ENCODE data around the gene WDR5. TPM values are rescaled to one million over a fixed set of nuclear protein-coding genes. Genes with fewer than 3 reads are reported as not detected.
"Not testable (repeated sequence)": the region's sequence is repeated elsewhere in the genome, so short reads cannot be mapped to it uniquely, and the experiment has no call there.

The WDR5 gene
- total RNA-seq, 1 experiment from 2014 or later = 51.7 TPM

DNA sequence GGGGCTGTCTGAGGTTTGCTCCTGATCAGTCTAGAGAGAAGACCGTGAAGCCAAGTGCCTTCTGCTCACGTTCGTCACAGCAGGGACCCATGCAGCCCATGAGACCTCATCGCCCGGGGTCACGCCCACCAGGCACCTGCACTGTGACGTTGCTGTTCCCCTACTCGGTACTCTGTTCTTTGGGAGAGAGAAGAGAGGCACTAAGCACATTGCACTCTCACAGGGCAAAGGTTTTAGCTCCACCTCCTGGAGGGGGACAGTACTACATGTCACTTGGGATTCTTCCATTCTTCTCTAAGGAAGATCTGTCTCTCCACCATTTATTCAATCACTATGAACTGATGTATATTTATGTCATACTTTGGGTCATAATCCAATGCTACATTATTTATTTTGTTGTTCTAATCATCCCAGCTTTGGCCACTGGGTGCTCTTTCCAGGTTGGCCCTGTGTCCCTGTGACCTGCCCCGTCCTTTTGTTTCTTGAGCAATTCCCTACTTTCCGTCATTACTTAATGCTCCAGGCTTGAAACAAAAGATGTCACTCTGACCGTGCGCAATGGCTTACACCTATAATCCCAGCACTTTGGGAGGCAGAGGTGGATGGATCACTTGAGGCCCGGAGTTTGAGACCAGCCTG, 36.6 kb upstream of the WDR5 start:
- peaks cover 12% of the 10 kb centered on the region for H3K27me3 Mint-ChIP-seq (ENCODE audit: insufficient read depth, unreplicated experiment)
- DNase-seq = peak; percentile 49 to 69

DNA sequence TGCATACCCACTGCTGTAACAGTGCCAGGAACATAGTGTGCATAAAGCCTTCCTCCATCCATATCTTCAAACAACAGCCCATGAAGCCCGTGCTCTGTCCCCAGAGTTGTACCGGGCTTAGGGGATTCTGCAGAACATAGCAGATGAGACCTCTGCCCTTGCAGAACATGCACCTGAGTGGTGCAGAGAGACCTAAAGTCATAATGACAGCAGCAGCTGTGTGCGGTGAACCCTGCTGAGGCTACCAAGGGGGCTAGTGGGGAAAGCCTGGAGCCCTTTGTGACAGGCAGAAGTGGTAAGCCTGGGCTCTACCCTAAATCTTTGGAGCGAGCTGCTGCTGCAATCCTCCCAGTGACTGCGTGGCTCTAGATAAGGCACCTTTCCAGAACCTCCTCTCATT, 35.8 kb upstream of the WDR5 start:
- Histone ChIP-seq H3K9me3 (no peaks in the 10 kb centered on the region), H3K4me1 (no peaks in the 10 kb centered on the region), H3K4me3 (ENCODE audit: low read depth, low read length) (no peak overlapping the region), H3K36me3 (ENCODE audit: control insufficient read depth, insufficient read depth, low read length) (no peaks in the 10 kb centered on the region), H3K27me3 (replicated peaks; ENCODE audit: control insufficient read depth, insufficient read depth, low read length) (peaks cover 1% of the 10 kb centered on the region; the same call in 1 of the 2 replicates)
- H3K4me1 Mint-ChIP-seq (ENCODE audit: low read depth, unreplicated experiment) = no peaks in the 10 kb centered on the region
- intact Hi-C loops (cut with micrococcal nuclease; ENCODE audit: unreplicated experiment) = no loop called here
- peaks cover 12% of the 10 kb centered on the region for H3K27me3 Mint-ChIP-seq (ENCODE audit: insufficient read depth, unreplicated experiment)
- no peak for DNase-seq
- BruUV-seq (replicated peaks) = no TSS peak
- ChIA-PET CTCF (no interaction called here), POLR2A (no interaction called here)
- no peak overlapping the region for H3K27ac Mint-ChIP-seq (ENCODE audit: unreplicated experiment)
- TF ChIP-seq, protein P1, sequence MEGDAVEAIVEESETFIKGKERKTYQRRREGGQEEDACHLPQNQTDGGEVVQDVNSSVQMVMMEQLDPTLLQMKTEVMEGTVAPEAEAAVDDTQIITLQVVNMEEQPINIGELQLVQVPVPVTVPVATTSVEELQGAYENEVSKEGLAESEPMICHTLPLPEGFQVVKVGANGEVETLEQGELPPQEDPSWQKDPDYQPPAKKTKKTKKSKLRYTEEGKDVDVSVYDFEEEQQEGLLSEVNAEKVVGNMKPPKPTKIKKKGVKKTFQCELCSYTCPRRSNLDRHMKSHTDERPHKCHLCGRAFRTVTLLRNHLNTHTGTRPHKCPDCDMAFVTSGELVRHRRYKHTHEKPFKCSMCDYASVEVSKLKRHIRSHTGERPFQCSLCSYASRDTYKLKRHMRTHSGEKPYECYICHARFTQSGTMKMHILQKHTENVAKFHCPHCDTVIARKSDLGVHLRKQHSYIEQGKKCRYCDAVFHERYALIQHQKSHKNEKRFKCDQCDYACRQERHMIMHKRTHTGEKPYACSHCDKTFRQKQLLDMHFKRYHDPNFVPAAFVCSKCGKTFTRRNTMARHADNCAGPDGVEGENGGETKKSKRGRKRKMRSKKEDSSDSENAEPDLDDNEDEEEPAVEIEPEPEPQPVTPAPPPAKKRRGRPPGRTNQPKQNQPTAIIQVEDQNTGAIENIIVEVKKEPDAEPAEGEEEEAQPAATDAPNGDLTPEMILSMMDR (IDR thresholded peaks at IDR 0.05; ENCODE audit: insufficient read depth in 1 of 2, low read depth in 1 of 2, low read length in 1 of 2, severe bottlenecking in 1 of 2, unreplicated experiment in 1 of 2) = no peak
- H3K4me3 Mint-ChIP-seq (ENCODE audit: unreplicated experiment) = no peak overlapping the region
- no peaks in the 10 kb centered on the region for H3K36me3 Mint-ChIP-seq (ENCODE audit: insufficient read depth, unreplicated experiment)
- H3K9me3 Mint-ChIP-seq (ENCODE audit: unreplicated experiment) = peaks cover 19% of the 10 kb centered on the region

More for the DNA sequence above, 36.6 kb upstream of the WDR5 start:
- TF ChIP-seq, protein P1 (IDR thresholded peaks at IDR 0.05; ENCODE audit: insufficient read depth in 1 of 2, low read depth in 1 of 2, low read length in 1 of 2, severe bottlenecking in 1 of 2, unreplicated experiment in 1 of 2) = peak; percentile 66 to 72
- Histone ChIP-seq H3K27me3 (replicated peaks; ENCODE audit: control insufficient read depth, insufficient read depth, low read length) (peaks cover 1% of the 10 kb centered on the region; the same call in 1 of the 2 replicates), H3K9me3 (no peaks in the 10 kb centered on the region), H3K4me1 (no peaks in the 10 kb centered on the region), H3K36me3 (ENCODE audit: control insufficient read depth, insufficient read depth, low read length) (no peaks in the 10 kb centered on the region), H3K4me3 (ENCODE audit: low read depth, low read length) (no peak overlapping the region)
- Mint-ChIP-seq H3K4me1 (ENCODE audit: low read depth, unreplicated experiment) (no peaks in the 10 kb centered on the region), H3K9me3 (ENCODE audit: unreplicated experiment) (peaks cover 13% of the 10 kb centered on the region), H3K36me3 (ENCODE audit: insufficient read depth, unreplicated experiment) (no peaks in the 10 kb centered on the region), H3K27ac (ENCODE audit: unreplicated experiment) (no peak overlapping the region), H3K4me3 (ENCODE audit: unreplicated experiment) (no peak overlapping the region)
- intact Hi-C loops (cut with micrococcal nuclease; ENCODE audit: unreplicated experiment) = no loop called here
- ChIA-PET POLR2A (no interaction called here), CTCF (interaction anchor here (0.5 to 1.0 kb wide), 4 partner anchors 143 to 581 kb away, joined by 3 to 4 read pairs (median 3); no protein-coding TSS in a partner anchor)
- no TSS peak for BruUV-seq (replicated peaks)

DNA sequence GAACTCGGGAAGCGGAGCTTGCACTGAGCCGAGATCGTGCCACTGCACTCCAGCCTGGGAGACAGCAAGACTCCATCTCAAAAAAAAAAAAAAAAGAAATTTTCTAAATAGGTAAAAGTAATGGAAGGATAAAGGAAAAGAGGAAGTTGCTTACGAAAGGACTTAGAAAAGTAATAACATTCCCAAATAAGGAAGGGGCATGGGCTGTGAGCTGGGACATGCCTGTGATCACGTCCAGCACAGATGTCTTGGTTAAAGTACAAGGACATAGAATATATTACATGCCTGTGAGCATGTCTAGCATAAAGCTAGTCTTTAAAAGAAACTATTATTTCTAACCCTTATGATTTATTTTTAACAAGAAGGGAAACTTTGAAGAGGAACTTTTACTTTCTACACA, 34.7 kb upstream of the WDR5 start:
- BruUV-seq (replicated peaks); H3K36me3 Mint-ChIP-seq (ENCODE audit: insufficient read depth, unreplicated experiment); H3K4me3 ChIP-seq (ENCODE audit: low read depth, low read length); H3K4me1 ChIP-seq; H3K27me3 ChIP-seq (replicated peaks; ENCODE audit: control insufficient read depth, insufficient read depth, low read length); H3K9me3 ChIP-seq; DNase-seq; H3K4me3 Mint-ChIP-seq (ENCODE audit: unreplicated experiment); H3K27ac Mint-ChIP-seq (ENCODE audit: unreplicated experiment); H3K36me3 ChIP-seq (ENCODE audit: control insufficient read depth, insufficient read depth, low read length); H3K4me1 Mint-ChIP-seq (ENCODE audit: low read depth, unreplicated experiment); POLR2A ChIA-PET; intact Hi-C loops (cut with micrococcal nuclease; ENCODE audit: unreplicated experiment): not testable (repeated sequence)
- CTCF ChIA-PET = interaction anchor here (0.6 kb wide), 2 partner anchors 106 to 360 kb away, joined by 3 read pairs; no protein-coding TSS in a partner anchor
- peaks cover 12% of the 10 kb centered on the region for H3K27me3 Mint-ChIP-seq (ENCODE audit: insufficient read depth, unreplicated experiment)
- peaks cover 19% of the 10 kb centered on the region for H3K9me3 Mint-ChIP-seq (ENCODE audit: unreplicated experiment)

All from Caco-2 (cell line).